Fibroblast of peridontal ligament (primary cell): Measurements from ENCODE around the gene TSR3.

Source experiments
- DNase-seq: peaks from one replicate; pipeline ENCODE4 v3.0.0-alpha.2; 2010; ENCODE audit errors: extremely low read depth

Gene TSR3

DNA sequence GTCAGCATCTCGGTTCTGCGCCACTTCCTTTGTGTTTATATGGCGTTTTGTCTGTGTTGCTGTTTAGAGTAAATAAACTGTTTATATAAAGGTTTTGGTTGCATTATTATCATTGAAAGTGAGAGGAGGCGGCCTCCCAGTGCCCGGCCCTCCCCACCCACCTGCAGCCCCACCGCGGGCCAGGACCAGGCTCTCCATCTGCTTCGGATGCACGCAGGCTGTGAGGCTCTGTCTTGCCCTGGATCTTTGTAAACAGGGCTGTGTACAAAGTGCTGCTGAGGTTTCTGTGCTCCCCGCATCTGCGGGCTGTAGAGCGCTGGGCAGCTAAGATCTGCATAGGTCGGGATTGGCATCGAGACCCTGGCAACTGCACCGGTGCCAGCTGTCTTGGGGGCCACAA is 26.4 kb downstream of the TSR3 start:
- DNase-seq = no peak

DNA sequence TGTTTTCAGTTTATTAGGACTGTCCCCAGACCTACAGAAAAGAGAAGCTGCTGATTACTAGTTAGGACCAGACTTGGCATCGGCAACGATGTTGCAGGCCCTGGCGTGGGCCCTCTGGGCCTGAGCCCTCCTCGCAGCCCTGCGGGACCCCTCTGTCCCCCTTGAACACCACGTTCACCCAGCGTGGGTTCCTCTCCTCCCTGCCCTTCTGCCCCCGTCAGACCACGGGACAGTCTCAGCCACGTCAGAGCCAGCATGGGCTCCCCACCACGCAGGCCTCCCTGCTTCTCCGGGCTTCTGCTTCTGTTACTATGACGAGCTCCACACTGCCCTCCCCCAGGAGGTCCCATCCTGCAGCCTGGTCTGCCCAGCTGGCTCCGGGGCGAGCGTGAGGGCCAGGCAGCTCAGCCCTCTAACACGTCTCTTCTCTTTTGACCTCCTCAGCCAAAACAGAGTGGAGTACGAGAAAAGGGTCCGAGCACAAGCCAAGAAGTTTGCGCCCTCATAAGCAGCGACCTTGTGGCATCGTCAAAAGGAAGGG is 27.3 kb downstream of the TSR3 start:
- no peak for DNase-seq

DNA sequence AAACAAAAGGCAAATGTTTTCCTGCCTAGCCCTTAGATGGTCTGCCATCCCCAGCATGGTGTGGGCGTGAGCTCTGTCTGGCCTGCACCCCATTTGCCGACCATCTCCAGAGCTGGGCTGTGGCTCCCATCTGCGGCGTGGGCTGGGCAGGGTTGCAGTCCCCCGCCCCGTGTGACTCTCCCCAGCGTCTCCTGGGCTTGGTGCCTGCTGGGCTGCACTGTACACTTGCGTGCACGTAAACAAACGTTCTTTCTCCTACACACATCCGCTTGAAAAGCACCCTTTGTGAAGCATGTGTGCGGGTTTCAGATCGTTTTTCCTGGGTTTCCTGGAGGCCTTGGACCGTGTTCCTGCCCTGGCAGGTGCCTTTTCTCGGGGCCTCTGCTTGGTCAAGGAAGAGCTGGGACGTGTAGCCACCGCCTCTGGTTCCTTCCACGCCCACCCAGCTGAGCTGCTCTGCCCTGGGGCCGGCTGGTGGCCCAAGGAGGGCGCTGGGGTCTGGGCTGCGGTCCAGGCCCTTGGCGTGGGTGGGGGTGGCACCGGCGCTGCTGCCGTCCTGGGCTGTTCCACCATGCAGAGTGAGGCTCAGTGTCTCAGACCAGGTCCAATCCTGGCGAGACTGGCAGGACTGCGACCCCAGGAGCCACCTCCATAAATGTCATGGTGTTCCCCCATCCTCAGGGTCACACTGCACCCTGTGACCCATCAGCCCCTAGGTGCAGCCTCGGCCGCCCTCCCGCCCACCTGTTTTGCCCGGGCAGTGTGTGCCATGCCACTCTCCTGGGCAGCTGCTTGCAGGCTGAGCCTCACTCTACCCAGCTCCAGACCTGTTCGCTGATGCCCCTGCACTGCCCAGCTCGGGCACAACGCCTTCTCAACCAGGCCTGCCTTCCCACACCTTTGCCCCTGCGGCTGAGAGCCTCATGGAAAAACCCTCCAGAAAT is 28.1 kb downstream of the TSR3 start:
- DNase-seq = no peak

DNA sequence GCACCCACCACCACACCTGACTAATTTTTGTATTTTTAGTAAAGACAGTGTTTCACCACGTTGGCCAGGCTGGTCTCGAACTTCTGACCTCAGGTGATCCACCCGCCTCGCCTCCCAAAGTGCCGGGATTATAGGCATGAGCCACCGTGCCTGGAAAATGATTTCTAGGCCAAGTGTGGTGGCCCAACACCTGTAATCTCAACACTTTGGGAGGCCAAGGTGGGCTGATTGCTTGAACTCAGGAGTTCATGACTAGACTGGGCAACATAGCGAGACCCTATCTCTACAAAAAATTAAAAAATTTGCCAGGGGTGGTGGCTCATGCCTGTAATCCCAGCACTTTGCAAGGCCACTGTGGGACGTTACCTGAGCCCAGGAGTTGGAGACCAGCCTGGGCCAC is 29.3 kb downstream of the TSR3 start:
- DNase-seq = no peak

DNA sequence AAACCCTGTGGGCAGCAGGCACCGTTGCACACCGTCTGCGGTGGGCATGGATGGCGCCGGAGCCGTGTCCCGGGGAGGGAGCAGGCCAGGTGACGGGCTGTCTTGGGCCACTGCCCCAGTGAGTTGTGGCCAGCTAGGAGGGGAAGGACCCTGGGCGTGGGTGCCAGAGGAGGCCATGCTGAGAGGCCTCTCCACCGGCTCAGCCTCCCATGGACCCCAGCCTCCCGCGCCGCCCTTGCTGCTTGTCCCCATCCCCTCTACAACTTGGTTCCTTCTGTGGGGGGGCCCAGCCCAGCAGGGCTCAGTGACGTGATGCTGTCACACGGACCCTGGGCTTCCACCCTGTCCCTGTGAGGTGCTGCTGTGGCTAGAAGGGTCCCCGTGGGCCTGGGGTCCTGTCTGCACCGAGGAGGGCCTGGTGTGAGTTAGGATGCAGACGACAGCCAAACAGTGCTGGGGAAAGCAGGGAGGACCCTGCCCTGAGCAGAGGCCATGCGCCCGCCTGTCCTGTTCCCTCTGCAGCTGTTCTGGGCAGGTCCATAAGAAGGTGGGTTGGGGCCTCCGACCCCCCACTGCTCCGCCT is 30.9 kb downstream of the TSR3 start:
- DNase-seq = no peak

DNA sequence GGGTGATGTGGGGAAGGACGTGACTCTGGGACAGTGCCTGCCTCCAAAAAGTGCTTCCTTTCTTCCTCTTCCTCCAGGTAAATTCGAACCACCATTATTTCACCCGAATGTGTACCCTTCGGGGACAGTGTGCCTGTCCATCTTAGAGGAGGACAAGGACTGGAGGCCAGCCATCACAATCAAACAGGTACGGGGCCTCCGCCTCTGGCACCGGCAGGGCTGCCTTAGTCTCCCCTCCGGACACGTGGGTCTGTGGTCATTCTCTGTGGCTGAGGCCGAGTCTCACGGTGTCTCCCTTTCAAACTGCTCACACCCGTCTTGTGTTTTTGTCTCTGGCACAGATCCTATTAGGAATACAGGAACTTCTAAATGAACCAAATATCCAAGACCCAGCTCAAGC is 31.6 kb downstream of the TSR3 start:
- no peak for DNase-seq

DNA sequence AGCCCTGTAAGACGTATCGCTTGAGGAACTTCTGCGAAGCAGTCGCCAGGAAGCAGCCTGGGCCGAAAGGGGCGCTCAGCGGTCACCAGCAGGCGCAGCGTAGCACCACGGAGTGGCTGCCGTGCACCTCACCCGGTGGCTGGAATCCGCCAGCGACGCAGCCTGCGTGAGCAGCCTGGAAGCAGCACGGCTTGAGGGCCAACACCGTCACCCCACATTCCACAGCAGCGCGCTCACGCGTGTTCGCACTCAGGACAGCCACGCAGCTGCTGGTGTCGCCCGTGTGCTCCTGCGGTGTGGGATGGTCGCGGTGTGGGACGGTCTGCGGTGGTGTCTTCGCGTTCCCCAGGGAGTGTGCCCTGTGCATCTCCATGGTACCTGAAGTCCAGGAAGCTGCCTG is 32.6 kb downstream of the TSR3 start:
- no peak for DNase-seq

DNA sequence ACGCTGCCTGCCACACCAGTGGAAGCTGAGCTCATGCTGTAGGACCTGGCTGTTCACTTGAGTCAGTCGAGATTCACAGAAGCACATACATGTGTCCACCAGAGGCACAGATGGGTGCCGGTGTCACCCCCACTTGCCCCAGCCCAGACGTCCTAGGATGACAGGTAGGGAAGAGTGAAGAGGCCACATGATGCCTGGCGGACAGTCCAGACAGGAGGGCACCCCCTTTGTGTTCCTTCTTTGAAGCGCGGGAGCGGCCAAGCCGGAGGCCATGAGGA is 33.5 kb downstream of the TSR3 start:
- no peak for DNase-seq

DNA sequence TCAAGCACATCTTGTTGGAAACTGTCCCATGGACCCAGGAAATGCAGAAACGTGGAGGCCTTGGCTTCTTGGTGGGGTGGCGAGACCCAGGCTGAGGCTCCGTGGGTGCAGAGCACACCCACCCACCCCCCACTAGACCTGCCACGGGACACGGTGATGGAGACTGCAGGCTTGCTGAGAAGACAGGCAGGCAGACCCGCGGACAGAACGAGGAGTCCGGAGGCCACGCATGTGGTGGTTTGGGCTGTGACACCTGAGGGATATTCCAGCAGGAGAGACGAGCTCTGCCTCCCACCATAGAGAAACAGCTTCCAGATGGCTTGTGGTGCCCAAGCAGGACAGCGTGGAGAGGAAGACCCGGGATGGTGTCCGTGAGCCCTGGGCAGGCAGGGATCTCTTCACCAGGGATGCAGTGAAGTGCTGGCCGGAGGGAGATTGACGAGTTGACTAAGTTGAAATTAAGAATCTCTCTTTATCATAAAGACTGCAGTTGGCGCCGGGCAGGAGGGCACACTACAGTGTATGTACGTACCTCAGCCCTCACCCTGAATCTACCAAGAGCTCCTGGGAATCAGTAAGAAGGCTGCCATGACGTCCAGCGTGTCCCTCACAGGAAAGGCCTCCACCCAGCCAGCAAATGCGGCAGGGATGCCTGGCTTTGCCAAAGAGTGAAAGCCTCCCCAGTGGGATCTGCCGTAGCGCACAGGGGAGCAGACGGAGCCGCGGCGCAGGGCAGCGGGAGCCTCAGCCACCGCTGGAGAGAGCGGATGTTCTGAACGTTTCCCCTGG is 34.0 kb downstream of the TSR3 start:
- no peak for DNase-seq

DNA sequence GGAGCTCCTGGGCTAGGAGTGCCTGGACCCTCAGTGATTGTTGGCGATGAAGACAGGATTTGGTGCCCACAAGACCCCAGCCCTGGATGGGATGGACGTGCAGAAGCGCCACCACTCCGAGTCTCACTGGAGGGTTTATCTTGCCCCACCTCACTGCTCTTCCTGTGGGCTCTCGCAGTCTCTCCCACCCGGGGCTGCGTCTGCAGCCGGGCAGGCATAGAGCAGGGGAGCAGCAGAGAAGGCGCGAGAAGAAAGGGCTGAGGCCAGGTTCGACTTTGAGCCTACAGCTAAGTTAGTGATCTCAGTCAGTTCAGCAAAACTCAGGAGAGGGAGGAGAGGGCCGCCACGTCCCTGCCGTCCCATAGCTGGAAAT is 35.7 kb downstream of the TSR3 start:
- no peak for DNase-seq

DNA sequence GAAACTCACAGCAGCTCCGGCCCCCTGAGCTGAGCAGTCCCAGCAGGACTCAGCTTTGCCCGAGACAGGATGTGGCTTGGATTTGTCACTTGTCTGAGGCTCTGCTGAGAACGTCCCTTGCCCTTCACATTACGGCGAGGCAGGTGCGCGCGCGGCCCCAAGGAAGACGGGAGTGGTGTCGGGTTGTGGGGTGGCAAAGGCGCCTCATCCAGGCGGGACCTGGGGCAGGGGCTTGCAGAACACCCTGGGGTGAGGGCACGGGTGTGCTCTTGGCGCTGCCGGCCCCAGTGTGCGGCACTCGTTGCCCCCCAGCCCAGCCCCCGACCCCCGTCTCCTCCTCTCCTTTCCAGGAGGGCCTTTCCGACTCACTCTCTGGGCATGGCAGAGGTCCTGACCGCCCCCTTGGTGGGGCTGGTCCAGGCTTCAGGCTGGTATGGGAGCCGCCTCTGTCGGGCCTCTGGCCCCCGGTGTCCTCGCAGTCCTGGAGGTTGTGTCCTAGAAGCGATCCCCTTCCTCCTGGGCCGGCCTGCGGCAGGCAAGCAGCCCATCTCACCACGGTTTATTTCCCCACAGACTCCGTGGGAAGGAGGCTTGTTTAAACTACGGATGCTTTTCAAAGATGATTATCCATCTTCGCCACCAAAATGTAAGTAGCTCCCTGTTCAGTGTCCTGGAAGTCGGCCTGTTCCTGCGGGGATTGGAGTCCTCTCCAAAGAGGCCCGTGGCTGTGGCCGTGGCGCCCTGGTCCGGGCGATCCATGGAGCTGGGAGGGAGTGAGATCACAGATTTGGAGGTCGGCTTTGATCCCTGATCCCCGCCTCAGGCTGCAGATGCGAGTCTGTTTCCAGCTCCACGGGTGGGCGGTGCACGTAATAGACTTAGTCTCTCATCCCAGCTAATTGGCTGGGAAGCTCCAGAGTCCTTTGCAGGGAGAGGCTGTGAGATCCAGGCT is 36.3 kb downstream of the TSR3 start:
- no peak for DNase-seq

DNA sequence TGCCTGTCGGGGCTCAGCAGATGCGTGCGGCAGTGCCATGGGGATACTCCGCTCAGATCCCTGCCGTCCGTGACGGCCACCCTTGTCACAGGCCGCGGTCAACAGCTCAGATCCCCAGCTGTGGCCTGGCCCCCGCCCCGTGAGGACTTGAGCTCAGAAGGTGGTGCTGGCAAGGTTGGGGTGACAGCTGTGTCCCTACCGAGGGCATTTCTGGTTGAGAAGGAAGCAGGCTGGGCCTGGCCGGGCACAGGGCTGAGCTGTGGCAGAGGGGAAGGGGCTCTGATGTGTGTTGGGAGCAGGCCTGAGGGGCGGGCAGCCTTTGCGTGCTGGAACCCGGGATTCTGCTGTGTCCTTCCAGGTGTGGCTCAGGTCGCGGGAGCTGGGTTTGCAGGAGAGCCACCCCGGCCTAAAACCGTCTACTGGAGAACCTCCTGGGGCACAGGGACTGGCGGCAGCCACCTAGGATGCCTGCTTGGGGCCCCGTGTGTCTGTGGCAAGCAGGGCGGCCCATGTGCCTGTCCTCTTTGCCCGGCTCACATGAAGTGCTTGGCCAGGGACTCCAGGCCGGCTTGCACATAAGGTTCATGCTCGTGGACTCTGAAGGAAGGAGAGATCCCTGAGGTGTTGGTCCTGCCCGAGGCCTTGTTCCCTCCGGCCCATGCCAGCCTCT is 37.1 kb downstream of the TSR3 start:
- DNase-seq = no peak

DNA sequence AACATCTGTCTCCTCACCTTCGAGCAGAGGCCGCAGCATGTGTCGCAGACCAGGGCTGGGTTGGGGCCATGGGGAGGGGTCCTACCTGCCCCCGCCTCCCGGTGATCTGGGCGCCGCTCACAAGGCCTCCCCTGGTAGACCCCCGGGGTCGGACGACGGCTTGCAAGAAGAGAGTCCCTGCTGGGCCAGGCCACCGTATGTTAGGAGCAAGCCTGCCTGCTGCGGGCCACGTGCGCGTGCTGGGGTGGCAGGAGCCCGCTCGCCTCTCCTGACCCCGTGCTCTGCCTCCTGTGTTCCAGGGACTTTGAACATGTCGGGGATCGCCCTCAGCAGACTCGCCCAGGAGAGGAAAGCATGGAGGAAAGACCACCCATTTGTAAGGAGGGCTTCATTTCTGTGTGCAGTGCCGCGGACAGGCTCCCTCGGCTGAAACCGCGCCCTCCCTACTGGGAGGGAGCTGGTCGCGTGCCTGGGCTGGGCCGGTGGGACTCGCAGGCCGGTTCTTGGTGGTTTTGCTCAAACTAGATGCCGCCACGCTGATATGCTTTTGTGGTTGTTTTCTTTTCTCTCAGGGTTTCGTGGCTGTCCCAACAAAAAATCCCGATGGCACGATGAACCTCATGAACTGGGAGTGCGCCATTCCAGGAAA is 37.8 kb downstream of the TSR3 start:
- DNase-seq = no peak

DNA sequence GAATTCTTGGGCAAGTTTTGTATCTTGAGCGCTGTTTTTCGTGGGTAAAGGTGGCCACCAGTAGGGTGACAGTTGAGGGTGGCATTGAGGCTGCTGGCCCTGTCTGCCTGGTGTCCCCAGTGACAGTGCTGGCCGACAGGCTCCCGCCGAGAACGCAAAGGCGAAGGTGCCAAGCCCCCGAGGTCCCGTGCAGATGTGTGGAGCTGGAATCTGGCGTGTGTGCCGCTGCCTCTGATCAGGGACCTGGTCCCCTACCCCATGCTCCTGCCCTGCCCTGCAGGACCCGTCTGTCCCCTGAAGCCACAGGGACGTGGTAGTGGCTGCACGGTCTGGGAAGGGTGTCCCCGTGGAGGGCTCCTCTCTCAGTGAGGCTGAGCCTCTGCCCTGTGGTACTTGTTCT is 38.8 kb downstream of the TSR3 start:
- no peak for DNase-seq

DNA sequence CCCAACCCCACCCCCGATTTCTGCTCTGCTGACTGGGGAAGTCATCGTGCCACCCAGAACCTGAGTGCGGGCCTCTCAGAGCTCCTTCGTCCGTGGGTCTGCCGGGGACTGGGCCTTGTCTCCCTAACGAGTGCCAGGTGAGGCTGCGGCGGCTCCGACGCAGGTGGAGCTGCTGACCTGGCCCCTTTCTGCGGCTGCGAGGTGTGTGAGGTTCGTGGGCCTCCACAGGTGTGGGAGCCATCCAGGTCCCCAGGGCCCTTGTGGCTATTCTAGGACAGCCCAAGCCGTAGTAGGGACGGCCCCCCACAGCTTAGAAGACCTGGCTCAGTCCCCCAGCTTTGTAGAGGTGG is 39.2 kb downstream of the TSR3 start:
- DNase-seq = no peak

DNA sequence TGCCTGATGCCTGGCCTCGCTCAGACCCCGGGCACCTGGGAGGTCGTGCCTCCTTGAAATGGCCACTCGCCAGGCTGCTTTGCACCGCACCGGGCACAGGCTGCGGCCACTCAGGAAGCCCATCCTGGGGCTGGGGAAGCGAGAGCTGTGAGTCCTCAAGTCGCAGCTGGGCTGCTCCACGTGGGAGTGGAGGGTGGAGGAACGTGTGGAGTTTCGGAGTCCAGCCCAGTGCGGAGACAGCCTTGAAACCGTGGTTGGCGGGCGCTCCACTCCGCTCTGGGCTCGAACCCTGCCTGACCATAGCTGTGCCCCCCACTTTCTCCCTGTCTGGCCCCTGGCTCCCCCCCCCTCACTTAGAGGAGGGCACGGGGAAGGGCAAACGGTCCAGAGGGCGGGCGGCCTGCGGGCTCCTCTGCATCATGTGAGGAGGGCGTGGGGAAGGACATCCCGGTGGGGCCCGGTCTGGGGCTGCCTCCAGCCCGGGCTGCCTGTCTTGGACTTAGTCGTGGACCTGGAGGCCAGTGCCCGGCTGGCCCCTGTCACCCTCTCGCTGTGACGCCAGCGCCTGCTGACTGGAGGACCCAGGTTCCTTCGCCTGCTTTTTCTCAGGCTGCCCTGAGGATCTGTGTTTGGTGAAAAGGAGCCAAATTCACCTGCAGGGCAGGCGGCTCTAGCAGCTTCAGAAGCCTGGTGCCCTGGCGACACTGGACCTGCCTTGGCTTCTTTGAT is 39.8 kb downstream of the TSR3 start:
- peak; percentile 20 for DNase-seq

DNA sequence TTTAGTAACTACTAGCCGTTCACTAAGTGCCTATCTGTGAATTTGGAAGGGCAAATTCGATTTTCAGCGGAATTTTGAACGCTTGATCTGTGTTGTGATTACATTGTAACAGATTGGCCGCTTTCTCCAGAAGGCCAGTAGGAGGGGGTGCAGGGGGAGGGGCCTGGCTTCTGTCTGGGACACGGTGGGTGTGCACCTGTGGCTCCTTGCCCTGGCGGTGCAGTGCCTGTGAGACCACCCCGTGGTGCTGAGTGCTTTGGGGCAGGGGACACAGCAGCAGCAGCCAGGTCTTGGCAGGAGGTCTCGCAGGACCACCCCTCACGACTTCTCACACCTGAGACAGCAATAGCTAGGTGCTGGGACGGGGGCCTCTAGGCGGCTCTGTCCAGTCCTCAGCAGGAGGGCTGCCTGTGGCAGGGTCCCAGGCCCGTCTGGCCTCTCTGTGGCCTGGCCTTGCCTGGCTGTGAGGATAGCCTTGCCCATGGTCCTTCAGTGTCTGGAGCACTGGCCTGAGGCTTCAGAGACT is 40.4 kb downstream of the TSR3 start:
- peak; percentile 4 for DNase-seq

DNA sequence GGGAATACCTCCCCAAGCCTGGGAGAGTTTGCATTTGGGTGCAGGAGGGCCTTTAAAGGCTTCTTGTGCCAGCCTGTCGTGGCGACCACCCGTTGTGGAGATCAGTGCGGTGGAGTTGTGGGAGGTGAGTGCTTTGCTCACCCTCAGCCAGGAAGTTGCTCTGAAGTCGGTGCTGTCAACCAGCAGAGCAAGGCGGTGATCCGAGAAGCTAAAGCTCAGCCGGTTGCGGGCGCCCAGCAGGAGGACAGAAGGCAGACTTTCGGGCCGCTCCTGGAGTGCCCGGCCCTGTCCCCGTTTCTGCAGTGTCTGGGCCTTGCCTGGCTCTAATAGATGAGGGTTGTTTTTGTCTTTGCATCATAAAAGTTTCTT is 40.9 kb downstream of the TSR3 start:
- DNase-seq = no peak
